Endothelial cell of umbilical vein (primary cell): ENCODE data around the gene LRRC28. TPM values are rescaled to one million over a fixed set of nuclear protein-coding genes. Genes with fewer than 3 reads are reported as not detected.

Experiments used
- BruUV-seq: library from RNA; stranded (reverse); fragments of 400-500 nt; replicated peaks from 2 replicates; lab custom pipeline; 2021; lab: Mats Ljungman, UMichigan
- CTCF ChIA-PET: fragments of 300-600, 350-600 bp; sonication (Branson Sonifier 250); formaldehyde crosslinking; loops from one replicate; lab custom pipeline; 2021; ENCODE audit warnings: antibody characterized with exemption, inconsistent platforms; lab: Charles Lee
- POLR2A ChIA-PET: fragments of 300-600, 350-600 bp; sonication (Branson Sonifier 250); formaldehyde crosslinking; loops from one replicate; lab custom pipeline; 2021; ENCODE audit warnings: antibody characterized with exemption, inconsistent platforms; lab: Charles Lee
- DNase-seq: peaks from one replicate; pipeline ENCODE4 v3.0.0-alpha.2; 2011; ENCODE audit warnings: low read depth, low spot score
- FAIRE-seq: peaks from 2 replicates; lab custom pipeline; 2011; peaks lifted over from hg19 to GRCh38; lab: Jason Lieb, UNC
- H2AFZ ChIP-seq: 2 replicates; pipeline ENCODE4 v1.6.0; 2012; ENCODE audit warnings: low read depth, low read length, control low read depth, inconsistent platforms
- H3K27ac ChIP-seq: 2 replicates; pipeline ENCODE4 v1.5.1; 2011; ENCODE audit warnings: low read depth, mild to moderate bottlenecking, control low read depth, low read length, moderate library complexity; ENCODE audit not compliant: insufficient read depth
- H3K27me3 ChIP-seq, 2 experiments: 2 replicates each; pipeline versions ENCODE4 v1.6.0 to v1.6.1; 2011; ENCODE audit warnings: low read length in 2 of 2, mixed read lengths in 1 of 2; ENCODE audit not compliant: control insufficient read depth in 2 of 2, insufficient read depth in 2 of 2
- H3K36me3 ChIP-seq, 2 experiments: 2 replicates in 1 of 2; 3 replicates in 1 of 2; pipeline ENCODE4 v1.5.1; 2011; ENCODE audit warnings: low read length in 2 of 2, mild to moderate bottlenecking in 1 of 2, moderate library complexity in 1 of 2; ENCODE audit not compliant: control insufficient read depth in 2 of 2, insufficient read depth in 2 of 2; ENCODE audit errors: extremely low read depth in 1 of 2
- H3K4me1 ChIP-seq: 3 replicates; pipeline ENCODE4 v1.5.1; 2011; ENCODE audit warnings: mild to moderate bottlenecking, low read length; ENCODE audit not compliant: control insufficient read depth, insufficient read depth; ENCODE audit errors: extremely low read depth
- H3K4me2 ChIP-seq: 2 replicates; pipeline ENCODE4 v1.6.1; 2011; ENCODE audit warnings: low read length, control low read depth, mixed read lengths; ENCODE audit not compliant: insufficient read depth
- H3K4me3 ChIP-seq, 3 experiments: fragments of 200-600 bp in 1 of 3; sonication (generic), shearing (Covaris generic) in 1 of 3; replicated peaks in 1 of 3; 2 replicates each; pipeline ENCODE4 v1.5.1; 2011 to 2016; ENCODE audit warnings: control low read depth in 3 of 3, low read length in 3 of 3, mild to moderate bottlenecking in 2 of 3, inconsistent platforms in 1 of 3, low read depth in 1 of 3, moderate library complexity in 1 of 3; ENCODE audit not compliant: insufficient read depth in 1 of 3
- H3K79me2 ChIP-seq: 2 replicates; pipeline ENCODE4 v1.6.0; 2012; ENCODE audit warnings: low read length, inconsistent platforms; ENCODE audit not compliant: control insufficient read depth, insufficient read depth
- H3K9ac ChIP-seq: replicated peaks from 2 replicates; pipeline ENCODE3; 2011; ENCODE audit warnings: low read length, control low read depth; ENCODE audit not compliant: insufficient read depth; ENCODE audit errors: extremely low read depth
- H3K9me1 ChIP-seq: replicated peaks from 3 replicates; pipeline ENCODE4 v1.6.0; 2011; ENCODE audit warnings: mild to moderate bottlenecking, low read length; ENCODE audit not compliant: control insufficient read depth, insufficient read depth; ENCODE audit errors: extremely low read depth
- H3K9me3 ChIP-seq: replicated peaks from 2 replicates; pipeline ENCODE4 v1.5.1; 2012; ENCODE audit warnings: low read length, inconsistent platforms; ENCODE audit not compliant: control insufficient read depth, insufficient read depth
- H4K20me1 ChIP-seq: replicated peaks from 2 replicates; pipeline ENCODE3; 2011; ENCODE audit warnings: mild to moderate bottlenecking, low read length; ENCODE audit not compliant: control insufficient read depth, insufficient read depth; ENCODE audit errors: extremely low read depth
- GATA2 ChIP-seq: IDR thresholded peaks from 2 replicates; pipeline ENCODE4 v1.7.0; 2011; ENCODE audit warnings: low read depth, mild to moderate bottlenecking, moderate library complexity, mixed read lengths, low read length; ENCODE audit not compliant: insufficient read length, insufficient read depth
- MAX ChIP-seq: IDR thresholded peaks from 2 replicates; pipeline ENCODE4 v1.6.1; 2011; ENCODE audit not compliant: insufficient read depth, insufficient read length
- MYC ChIP-seq: IDR thresholded peaks from one replicate; pipeline ENCODE4 v1.6.1; 2011; ENCODE audit warnings: mild to moderate bottlenecking, low read depth, low read length
- dilution Hi-C: fragments of 300-500 bp; cut with MboI; formaldehyde crosslinking; loops from one replicate; pipeline ENCODE4 v1.15.0; 2019; ENCODE audit warnings: low sequenced_read_pairs; ENCODE audit not compliant: extremely low pct_ligation_motif_present
- intact Hi-C: fragments of 100-400 bp; cut with micrococcal nuclease; formaldehyde crosslinking; loops from one replicate; pipeline ENCODE4 v1.10.0; 2022
- polyA plus RNA-seq, 4 experiments: library from polyadenylated mRNA; depleted of rRNA in 3 of 4; stranded (reverse) in 3 of 4; unstranded in 1 of 4; fragments of >200 nt; gene quantifications; 2 replicates each; pipeline versions ENCODE4 v1.2.1 to v1.2.3, GENCODE V29; 2011 to 2012; ENCODE audit warnings: missing spikeins in 1 of 4
- total RNA-seq: library from RNA; stranded (reverse); gene quantifications from 2 replicates; pipeline ENCODE4 v1.2.3, GENCODE V29; 2021

LRRC28 gene
- total and polyA plus RNA-seq, 2 donors (not counting 3 experiments of a cell fraction or from before 2014, with no cell fraction given) = 19.6 to 26.7 TPM

- POLR2A ChIA-PET = no interaction called here
- Histone ChIP-seq H3K4me1 (no peaks in the 10 kb centered on the region), H3K4me3 (no peak overlapping the region), H3K79me2 (no peaks in the 10 kb centered on the region), H4K20me1 (no peaks in the 10 kb centered on the region), H3K9me1 (no peaks in the 10 kb centered on the region), H3K27ac (no peak overlapping the region), H3K9me3 (no peaks in the 10 kb centered on the region), H3K27me3 (no peaks in the 10 kb centered on the region), H3K36me3 (no peaks in the 10 kb centered on the region), H2AFZ (no peak overlapping the region), H3K4me2 (no peak overlapping the region), H3K9ac (no peak overlapping the region)
- CTCF ChIA-PET = no interaction called here
- dilution Hi-C loops = no loop called here
- intact Hi-C loops = no loop called here
- TF ChIP-seq MYC (no peak), MAX (no peak)
- DNase-seq (no peak), FAIRE-seq (no peak)
- BruUV-seq = no TSS peak
Observed at GRCh38 chr15:99412626-99413025, 161.3 kb downstream of the LRRC28 start.

DNA sequence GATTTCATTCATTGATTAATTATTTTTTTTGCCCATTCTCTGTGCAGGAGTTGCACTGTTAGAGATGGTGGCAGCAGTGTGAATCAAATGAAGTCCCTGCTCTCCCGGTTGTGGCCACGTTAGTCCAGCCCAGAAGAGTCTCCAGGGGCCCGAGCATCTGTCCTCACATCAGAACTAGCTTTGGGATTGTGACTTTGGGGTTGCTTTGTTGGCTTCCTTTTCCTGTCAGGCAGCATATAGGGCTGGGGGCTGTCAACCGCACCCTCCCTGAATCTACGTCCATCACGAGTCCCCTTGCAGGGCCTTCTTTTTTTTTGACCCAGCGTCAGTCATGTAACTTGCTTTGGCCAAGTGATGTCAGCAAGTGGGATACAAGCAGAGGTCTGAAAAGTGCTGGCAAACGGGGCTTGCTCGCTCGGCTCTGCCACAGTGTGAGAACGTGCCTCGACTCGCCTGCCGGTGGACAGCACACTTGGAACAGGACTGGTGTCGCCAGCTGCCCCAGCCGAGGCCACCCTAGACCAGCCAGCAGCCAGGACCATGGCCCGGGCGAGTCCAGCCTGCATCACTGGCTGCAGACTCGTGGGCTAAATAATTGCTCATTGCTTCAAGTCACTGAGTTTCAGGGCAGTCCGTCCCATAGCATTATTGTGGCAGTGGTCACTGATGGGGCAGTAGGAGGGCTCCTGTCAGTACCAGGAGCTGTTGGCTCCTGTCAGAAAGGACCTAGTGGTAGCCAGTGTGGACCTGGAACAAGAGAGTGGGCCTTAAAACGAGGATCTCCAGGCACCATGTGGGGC lies 162.9 kb downstream of the LRRC28 start:
- TF ChIP-seq GATA2 (no peak), MAX (no peak)
- Histone ChIP-seq H2AFZ (no peak overlapping the region), H3K9me3 (no peaks in the 10 kb centered on the region), H3K27ac (no peak overlapping the region), H3K9ac (no peak overlapping the region), H3K9me1 (no peaks in the 10 kb centered on the region), H3K79me2 (no peaks in the 10 kb centered on the region), H3K4me2 (no peak overlapping the region), H3K36me3 (no peaks in the 10 kb centered on the region), H3K27me3 (no peaks in the 10 kb centered on the region), H3K4me3 (no peak overlapping the region), H4K20me1 (no peaks in the 10 kb centered on the region), H3K4me1 (no peaks in the 10 kb centered on the region)
- FAIRE-seq (no peak), DNase-seq (no peak)
- dilution Hi-C loops = no loop called here
- POLR2A ChIA-PET = no interaction called here
- no TSS peak for BruUV-seq
- CTCF ChIA-PET = interaction anchor here (0.8 to 1.8 kb wide), 3 partner anchors 155 to 290 kb away, joined by 3 to 17 read pairs (median 5); no protein-coding TSS in a partner anchor
- intact Hi-C loops = no loop called here
